Measurements from ENCODE around the gene TTLL11.

The TTLL11 gene

DNA sequence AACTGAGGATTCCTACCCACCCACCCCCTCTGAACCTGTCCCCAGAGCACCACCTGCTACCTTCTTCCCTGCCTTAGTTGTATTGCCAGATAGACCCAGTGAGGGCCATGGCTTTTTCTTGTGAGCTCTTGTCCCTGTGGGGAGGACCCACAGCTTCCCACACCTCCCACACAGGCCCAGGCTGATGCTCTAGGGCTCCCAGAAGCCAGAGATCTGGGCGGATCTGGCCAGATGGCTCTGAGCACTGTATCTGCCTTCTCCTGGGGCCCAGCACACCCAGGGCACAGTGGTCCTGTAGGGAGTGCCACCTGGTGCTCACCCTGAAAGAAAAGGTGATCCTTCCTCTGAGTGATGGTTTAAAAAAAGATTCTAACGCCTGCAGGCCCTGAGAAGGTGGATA is 310.0 kb downstream of the TTLL11 start:
- TF ChIP-seq, protein P1, sequence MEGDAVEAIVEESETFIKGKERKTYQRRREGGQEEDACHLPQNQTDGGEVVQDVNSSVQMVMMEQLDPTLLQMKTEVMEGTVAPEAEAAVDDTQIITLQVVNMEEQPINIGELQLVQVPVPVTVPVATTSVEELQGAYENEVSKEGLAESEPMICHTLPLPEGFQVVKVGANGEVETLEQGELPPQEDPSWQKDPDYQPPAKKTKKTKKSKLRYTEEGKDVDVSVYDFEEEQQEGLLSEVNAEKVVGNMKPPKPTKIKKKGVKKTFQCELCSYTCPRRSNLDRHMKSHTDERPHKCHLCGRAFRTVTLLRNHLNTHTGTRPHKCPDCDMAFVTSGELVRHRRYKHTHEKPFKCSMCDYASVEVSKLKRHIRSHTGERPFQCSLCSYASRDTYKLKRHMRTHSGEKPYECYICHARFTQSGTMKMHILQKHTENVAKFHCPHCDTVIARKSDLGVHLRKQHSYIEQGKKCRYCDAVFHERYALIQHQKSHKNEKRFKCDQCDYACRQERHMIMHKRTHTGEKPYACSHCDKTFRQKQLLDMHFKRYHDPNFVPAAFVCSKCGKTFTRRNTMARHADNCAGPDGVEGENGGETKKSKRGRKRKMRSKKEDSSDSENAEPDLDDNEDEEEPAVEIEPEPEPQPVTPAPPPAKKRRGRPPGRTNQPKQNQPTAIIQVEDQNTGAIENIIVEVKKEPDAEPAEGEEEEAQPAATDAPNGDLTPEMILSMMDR (IDR thresholded peaks at IDR 0.05; ENCODE audit: low read depth, low read length, missing control alignments) = no peak
- no peak overlapping the region for H3K4me3 ChIP-seq (ENCODE audit: low read depth, low read length)
- no peak for DNase-seq (ENCODE audit: low read depth)

DNA sequence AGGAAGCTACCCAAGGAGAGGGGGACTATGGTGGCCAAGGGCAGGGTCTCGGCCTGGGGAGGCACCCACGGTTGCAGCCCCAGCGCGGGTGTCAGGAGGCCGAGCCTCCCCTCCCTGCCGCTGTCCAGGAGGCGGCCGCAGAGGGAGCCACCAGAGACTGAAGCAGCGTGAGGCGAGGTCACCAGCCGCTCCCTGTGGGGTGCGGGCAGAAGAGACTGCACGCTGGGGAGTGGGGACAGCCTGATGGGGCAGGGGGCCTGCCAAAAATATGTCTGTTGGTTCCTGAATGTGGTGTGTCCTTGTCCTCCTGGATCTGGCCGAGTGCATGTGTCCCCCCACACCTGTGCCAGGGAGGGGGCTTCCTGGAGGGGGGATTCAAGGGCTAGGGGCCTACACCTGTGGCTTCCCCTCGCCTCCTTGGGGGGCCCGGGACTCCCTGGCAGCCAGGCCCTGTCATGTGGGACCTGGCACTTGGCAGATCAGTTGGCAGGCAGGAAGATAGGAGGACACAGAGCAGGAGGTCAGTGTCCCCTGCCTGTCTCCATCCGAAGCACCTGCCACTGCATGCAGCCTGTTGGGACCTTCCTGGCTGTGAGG is 310.5 kb downstream of the TTLL11 start:
- TF ChIP-seq, protein P1 (IDR thresholded peaks at IDR 0.05; ENCODE audit: low read depth, low read length, missing control alignments) = no peak
- H3K4me3 ChIP-seq (ENCODE audit: low read depth, low read length) = no peak overlapping the region
- DNase-seq (ENCODE audit: low read depth) = no peak

DNA sequence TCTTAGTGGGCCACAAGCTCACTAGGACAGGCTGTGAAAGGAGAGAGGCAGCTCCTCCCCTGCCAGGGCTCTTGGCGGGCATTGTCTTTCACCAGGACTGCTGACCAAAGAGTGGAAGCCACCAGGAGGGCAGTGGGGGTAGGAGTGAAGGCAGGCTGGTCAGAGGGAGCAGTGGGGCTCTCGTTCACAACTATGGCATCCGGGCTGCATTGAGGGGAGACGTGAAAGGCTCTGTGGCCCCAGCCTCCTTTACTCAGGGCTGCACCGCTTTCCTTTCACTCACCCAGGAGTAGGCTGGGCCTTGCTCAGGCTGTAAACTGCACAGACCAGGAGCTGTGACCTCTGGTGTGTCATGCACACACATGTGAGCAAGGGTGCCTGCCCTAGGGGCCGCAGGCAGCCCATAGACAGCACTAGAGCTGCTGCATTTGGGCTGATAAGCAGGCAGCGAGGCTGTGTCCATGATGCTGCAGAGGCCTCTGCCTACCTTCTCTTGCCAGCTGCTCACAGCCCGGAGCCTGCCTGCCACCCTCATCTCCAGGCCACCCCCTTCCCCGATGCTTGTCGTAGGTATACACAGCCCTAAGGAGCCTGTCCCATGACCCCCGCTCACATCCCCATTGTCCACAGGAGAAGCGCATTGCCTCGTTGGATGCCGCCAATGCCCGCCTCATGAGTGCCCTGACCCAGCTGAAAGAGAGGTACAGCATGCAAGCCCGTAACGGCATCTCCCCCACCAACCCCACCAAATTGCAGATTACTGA is 311.2 kb downstream of the TTLL11 start:
- TF ChIP-seq, protein P1 (IDR thresholded peaks at IDR 0.05; ENCODE audit: low read depth, low read length, missing control alignments) = no peak
- DNase-seq (ENCODE audit: low read depth) = no peak

DNA sequence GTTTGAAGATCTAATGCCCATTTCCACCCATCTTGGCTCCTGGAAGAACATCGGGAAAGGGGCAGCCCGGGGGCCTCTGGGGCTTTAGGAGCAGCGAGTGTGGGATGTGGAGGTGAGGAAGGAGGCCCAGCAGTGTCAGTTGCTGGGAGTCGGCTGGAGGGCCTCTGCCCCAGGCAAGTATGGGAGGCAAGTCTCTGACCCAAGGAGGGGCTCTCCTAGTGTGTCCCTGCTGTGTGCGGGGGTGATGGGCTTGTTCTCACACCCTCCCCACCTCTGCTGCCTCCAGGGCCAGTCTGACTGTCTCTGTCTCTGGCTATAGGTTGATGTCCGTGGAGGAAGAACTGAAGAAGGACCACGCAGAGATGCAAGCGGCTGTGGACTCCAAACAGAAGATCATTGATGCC is 312.0 kb downstream of the TTLL11 start:
- TF ChIP-seq, protein P1 (IDR thresholded peaks at IDR 0.05; ENCODE audit: low read depth, low read length, missing control alignments) = no peak
- H3K4me3 ChIP-seq (ENCODE audit: low read depth, low read length) = no peak overlapping the region
- DNase-seq (ENCODE audit: low read depth) = no peak

More for the DNA sequence above, 311.2 kb downstream of the TTLL11 start:
- no peak overlapping the region for H3K4me3 ChIP-seq (ENCODE audit: low read depth, low read length)

DNA sequence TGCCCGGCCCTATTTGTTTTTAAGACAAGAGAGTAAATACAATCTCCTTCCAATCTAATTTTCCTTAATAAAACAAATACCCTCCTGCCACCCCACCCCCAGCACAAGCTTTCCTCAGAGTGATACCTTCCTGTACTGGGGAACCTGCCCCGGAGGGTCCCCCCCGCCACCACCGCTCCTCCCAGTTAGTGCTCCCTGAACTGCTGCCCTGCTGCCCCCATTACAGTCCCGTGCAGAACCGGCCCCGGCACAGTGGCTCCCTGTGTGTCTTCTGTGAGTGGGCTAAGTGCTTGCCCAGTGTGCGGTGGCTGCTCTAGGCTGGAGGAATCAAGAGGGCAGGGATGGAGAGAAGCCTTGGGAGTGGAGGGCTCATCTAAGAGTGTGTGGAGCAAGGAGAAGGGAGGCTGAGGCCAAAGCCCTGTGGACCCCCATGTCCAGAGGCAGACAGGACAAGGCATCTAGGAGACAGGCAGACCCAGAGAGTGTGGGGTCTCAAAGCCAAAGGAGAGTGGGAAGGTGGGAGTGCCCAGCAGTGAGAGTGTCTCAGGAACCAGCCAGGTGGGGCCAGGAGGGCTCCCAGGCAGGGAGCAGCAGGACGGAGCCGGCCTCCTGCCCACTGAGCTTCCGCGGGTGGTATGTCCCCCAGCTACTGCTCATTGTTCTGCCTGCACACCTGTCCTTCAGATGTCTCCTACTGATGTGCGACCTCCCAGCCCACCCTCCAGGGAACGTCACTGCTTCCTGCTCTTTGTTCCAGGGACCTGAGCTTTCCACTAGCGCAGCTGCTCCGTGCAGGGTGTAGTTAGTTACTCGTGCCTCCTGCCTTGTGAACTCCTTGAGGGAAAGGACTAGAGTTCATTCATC is 312.7 kb downstream of the TTLL11 start:
- no peak for DNase-seq (ENCODE audit: low read depth)
- TF ChIP-seq, protein P1 (IDR thresholded peaks at IDR 0.05; ENCODE audit: low read depth, low read length, missing control alignments) = no peak
- no peak overlapping the region for H3K4me3 ChIP-seq (ENCODE audit: low read depth, low read length)

DNA sequence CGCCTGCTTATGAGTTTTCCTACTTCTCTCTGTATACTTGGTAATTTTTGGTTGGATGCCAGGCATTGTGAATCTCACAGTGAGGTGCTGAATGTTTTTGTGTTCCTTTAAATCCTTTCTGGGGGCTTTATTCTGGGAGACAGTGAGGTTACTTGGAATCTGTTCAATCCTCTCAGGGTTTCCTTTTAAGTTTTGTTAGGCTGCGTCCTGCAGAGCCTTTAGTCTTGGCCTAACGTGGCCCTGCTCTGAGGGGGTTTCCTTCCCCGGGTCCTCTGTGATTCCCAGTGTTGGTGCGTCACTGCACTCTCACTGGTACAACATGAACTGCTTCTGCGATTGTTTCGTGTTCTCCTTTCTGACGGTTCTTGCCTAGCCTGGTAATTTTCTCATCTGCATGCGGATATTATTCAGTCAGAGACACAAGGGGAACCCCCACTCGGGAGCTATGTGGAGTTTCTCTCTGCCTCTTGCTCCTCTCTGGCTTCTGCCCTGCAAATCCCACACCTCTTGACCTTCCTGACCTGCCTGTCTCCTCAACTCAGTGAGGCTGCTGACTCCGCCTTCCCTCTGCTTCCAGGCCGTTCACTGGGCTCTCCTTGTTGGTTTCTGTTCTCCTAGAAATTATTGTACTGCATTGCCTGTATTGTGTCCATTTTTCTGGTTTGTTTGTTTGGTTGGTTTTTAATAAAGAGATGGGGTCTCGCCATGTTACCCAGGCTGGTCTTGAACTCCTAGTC is 313.6 kb downstream of the TTLL11 start:
- no peak for DNase-seq (ENCODE audit: low read depth)
- TF ChIP-seq, protein P1 (IDR thresholded peaks at IDR 0.05; ENCODE audit: low read depth, low read length, missing control alignments) = no peak
- no peak overlapping the region for H3K4me3 ChIP-seq (ENCODE audit: low read depth, low read length)

Measured in GM12864 (cell line).